ENCODE data around the gene ADCYAP1. TPM values are rescaled to one million over a fixed set of nuclear protein-coding genes. Genes with fewer than 3 reads are reported as not detected.

Gene ADCYAP1
- polyA plus RNA-seq, 2 of the 4 experiments (the other 2 are of a cell fraction) = not detected

DNA sequence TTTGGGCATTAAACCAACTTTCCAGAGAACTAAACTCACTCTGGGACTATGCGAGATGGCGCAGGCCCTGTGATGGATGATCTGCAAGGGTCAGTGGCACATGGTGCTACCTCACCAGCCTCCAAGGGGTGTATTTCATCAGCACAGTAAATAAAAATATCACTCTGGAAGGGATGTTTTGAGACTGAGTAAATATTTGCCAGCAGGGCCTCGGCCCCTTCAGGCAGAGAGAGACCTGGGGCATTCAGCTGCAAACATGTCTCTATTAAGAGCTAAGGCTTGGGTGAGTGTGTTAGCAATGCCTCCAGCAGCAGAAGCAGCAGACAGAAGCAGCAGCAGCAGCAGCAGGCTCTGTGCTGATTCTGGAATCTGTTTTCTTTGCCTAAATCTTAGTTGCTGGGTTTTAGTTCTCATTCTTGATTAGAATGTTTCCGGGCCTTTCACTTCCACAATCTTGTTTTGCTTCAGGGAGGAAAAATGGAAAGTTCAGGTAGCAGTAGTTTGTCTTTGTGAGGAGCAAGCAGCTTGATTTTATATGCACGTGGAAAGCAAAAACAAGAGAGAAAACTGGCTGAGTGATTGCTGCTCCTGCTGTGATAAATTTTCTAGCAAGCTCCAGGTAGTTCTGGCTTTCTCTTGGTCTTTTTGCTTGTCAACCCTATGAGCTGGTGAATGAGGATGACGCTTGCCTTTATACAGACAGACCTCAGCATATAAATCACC, 18.6 kb downstream of the ADCYAP1 start:
- 41% methylated on average over 6 of the region's 6 CpGs for WGBS (ENCODE audit: missing lambda C conversion rate)
- FAIRE-seq (no peak), ATAC-seq (no peak), DNase-seq (ENCODE audit: low read depth in 1 of 2, low spot score in 1 of 2) (no peak)
- H3K4me2 ChIP-seq = no peak overlapping the region
- H3K4me3 ChIP-seq = no peak overlapping the region
- H3K9me3 ChIP-seq = no peaks in the 10 kb centered on the region
- POLR2A ChIA-PET = no interaction called here
- CTCF ChIA-PET = no interaction called here
- H3K27ac ChIP-seq = no peak overlapping the region
- TF ChIP-seq ESRRA (IDR thresholded peaks at IDR 0.05; ENCODE audit: borderline replicate concordance, low read length) = no peak
- TF ChIP-seq CHD4 (IDR thresholded peaks at IDR 0.05; ENCODE audit: borderline replicate concordance) = no peak
- TF ChIP-seq EP300 (IDR thresholded peaks at IDR 0.05) = no peak
- no peak for TF ChIP-seq BHLHE40 (IDR thresholded peaks at IDR 0.05; ENCODE audit: low read depth, low read length)
- no peak for TF ChIP-seq MAFK (IDR thresholded peaks at IDR 0.05; ENCODE audit: partially characterized antibody)
- no peak for TF ChIP-seq HES2 (IDR thresholded peaks at IDR 0.05)
- no peak for TF ChIP-seq TFCP2L1 (CRISPR knock-in tag; IDR thresholded peaks at IDR 0.05)
- no peak for TF ChIP-seq NPAS2 (CRISPR knock-in tag; IDR thresholded peaks at IDR 0.05; ENCODE audit: borderline replicate concordance)
- TF ChIP-seq, protein P1, sequence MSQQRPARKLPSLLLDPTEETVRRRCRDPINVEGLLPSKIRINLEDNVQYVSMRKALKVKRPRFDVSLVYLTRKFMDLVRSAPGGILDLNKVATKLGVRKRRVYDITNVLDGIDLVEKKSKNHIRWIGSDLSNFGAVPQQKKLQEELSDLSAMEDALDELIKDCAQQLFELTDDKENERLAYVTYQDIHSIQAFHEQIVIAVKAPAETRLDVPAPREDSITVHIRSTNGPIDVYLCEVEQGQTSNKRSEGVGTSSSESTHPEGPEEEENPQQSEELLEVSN (IDR thresholded peaks at IDR 0.05; ENCODE audit: borderline replicate concordance, low read depth) = no peak
- no peak for TF ChIP-seq CEBPB (IDR thresholded peaks at IDR 0.05)
- no peak for TF ChIP-seq ZSCAN20 (CRISPR knock-in tag; IDR thresholded peaks at IDR 0.05)
- TF ChIP-seq RAD21 (conservative IDR thresholded peaks at IDR 0.05 in 1 of 2, IDR thresholded peaks at IDR 0.05 in 1 of 2) = no peak
- no peak for TF ChIP-seq POLR2A (IDR thresholded peaks at IDR 0.05; ENCODE audit: low read length)
- TF ChIP-seq PHF8 (IDR thresholded peaks at IDR 0.05; ENCODE audit: borderline replicate concordance, low read depth) = no peak
- TF ChIP-seq ZC3H11A (IDR thresholded peaks at IDR 0.05) = no peak
- TF ChIP-seq EHMT2 (IDR thresholded peaks at IDR 0.05; ENCODE audit: low read depth) = no peak
- TF ChIP-seq CTCF (IDR thresholded peaks at IDR 0.05) = no peak
- TF ChIP-seq SMC3 (IDR thresholded peaks at IDR 0.05) = no peak
- no peak for TF ChIP-seq RFX5 (IDR thresholded peaks at IDR 0.05)
- TF ChIP-seq KDM1A (IDR thresholded peaks at IDR 0.05; ENCODE audit: low read depth) = no peak
- H3K4me1 ChIP-seq = no peaks in the 10 kb centered on the region

DNA sequence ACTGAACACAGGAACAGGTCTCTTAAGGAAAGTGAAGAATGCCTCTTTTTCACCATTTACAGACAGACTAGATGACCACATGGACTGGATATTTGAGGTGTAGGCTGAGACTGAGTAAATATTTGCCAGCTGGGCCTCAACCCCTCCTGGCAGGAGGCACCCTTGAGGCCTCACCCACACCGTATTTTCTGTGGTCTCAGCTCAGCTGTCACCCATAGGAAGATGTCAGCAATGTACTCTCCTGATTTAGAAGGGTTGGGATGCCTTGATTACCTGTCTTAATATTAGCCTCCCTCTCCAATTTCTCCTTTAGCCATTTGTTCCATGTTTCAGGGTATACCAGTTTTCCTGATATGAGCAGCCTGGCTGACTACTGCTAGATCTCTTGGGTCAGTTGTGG, 20.3 kb downstream of the ADCYAP1 start:
- ATAC-seq = no peak
- TF ChIP-seq HMGXB4 (CRISPR knock-in tag; IDR thresholded peaks at IDR 0.05; ENCODE audit: borderline replicate concordance) = no peak
- TF ChIP-seq, protein P1 (IDR thresholded peaks at IDR 0.05; ENCODE audit: borderline replicate concordance, low read depth) = no peak
- TF ChIP-seq EP300 (IDR thresholded peaks at IDR 0.05) = no peak
- no peak for TF ChIP-seq ZNF302 (CRISPR knock-in tag; IDR thresholded peaks at IDR 0.05)
- no peak for TF ChIP-seq ZC3H11A (IDR thresholded peaks at IDR 0.05)
- TF ChIP-seq HOXA7 (CRISPR knock-in tag; IDR thresholded peaks at IDR 0.05) = no peak
- no peak for TF ChIP-seq BCL3 (IDR thresholded peaks at IDR 0.05)
- TF ChIP-seq HES2 (IDR thresholded peaks at IDR 0.05) = no peak
- TF ChIP-seq HEYL (CRISPR knock-in tag; IDR thresholded peaks at IDR 0.05) = no peak
- no peak for TF ChIP-seq CHD2 (IDR thresholded peaks at IDR 0.05; ENCODE audit: low read length, partially characterized antibody)
- WGBS (ENCODE audit: missing lambda C conversion rate) = 0% methylated on average over 1 of the region's 1 CpG

More for the DNA sequence above, 20.3 kb downstream of the ADCYAP1 start:
- no peak overlapping the region for H3K4me2 ChIP-seq
- no peak overlapping the region for H3K27ac ChIP-seq
- FAIRE-seq (no peak), DNase-seq (ENCODE audit: low read depth in 1 of 2, low spot score in 1 of 2) (no peak)
- no peaks in the 10 kb centered on the region for H3K4me1 ChIP-seq
- CTCF ChIA-PET = no interaction called here
- H3K9me3 ChIP-seq = no peaks in the 10 kb centered on the region
- POLR2A ChIA-PET = no interaction called here
- H3K4me3 ChIP-seq = no peak overlapping the region

Data from A549 (cell line).